ENCODE data around the gene SERTAD1.

SERTAD1 gene

GRCh38 chr19:40407714-40408597 is 17.8 kb downstream of the SERTAD1 start:
- no peak for DNase-seq (ENCODE audit: low read depth in 1 of 2, low spot score in 1 of 2)

- peak; percentile 56 to 63 for DNase-seq (ENCODE audit: low read depth in 1 of 2, low spot score in 1 of 2)
These were observed 22.4 kb downstream of the SERTAD1 start for GRCh38 chr19:40403262-40403984.

GRCh38 chr19:40400559-40400958 is 25.2 kb downstream of the SERTAD1 start:
- no peak for DNase-seq (ENCODE audit: low read depth in 1 of 2, low spot score in 1 of 2)

GRCh38 chr19:40398417-40399131 is 27.2 kb downstream of the SERTAD1 start:
- peak in 1 of 2 donors; percentile 29 for DNase-seq (ENCODE audit: low read depth in 1 of 2, low spot score in 1 of 2)

- no peak for DNase-seq (ENCODE audit: low read depth in 1 of 2, low spot score in 1 of 2)
These were observed 28.3 kb downstream of the SERTAD1 start for GRCh38 chr19:40397568-40397906.

GRCh38 chr19:40396886-40397567 is 28.8 kb downstream of the SERTAD1 start:
- DNase-seq (ENCODE audit: low read depth in 1 of 2, low spot score in 1 of 2): no peak

GRCh38 chr19:40395956-40396355 is 29.8 kb downstream of the SERTAD1 start:
- no peak for DNase-seq (ENCODE audit: low read depth in 1 of 2, low spot score in 1 of 2)

- no peak for DNase-seq (ENCODE audit: low read depth in 1 of 2, low spot score in 1 of 2)
These were observed 31.0 kb downstream of the SERTAD1 start for GRCh38 chr19:40394816-40395210.

- no peak for DNase-seq (ENCODE audit: low read depth in 1 of 2, low spot score in 1 of 2)
These were observed 31.6 kb downstream of the SERTAD1 start for GRCh38 chr19:40393894-40394815.

- DNase-seq (ENCODE audit: low read depth in 1 of 2, low spot score in 1 of 2): no peak
These were observed 32.8 kb downstream of the SERTAD1 start for GRCh38 chr19:40392894-40393517.

- DNase-seq (ENCODE audit: low read depth in 1 of 2, low spot score in 1 of 2): no peak
These were observed 33.7 kb downstream of the SERTAD1 start for GRCh38 chr19:40392123-40392522.

- DNase-seq (ENCODE audit: low read depth in 1 of 2, low spot score in 1 of 2): no peak
These were observed 35.6 kb downstream of the SERTAD1 start, which contains the start of gene HIPK4 for GRCh38 chr19:40390084-40390742. Gene HIPK4 (minus strand): TSS chr19:40390181. CDS start chr19:40389902, 279 bp downstream.

- DNase-seq (ENCODE audit: low read depth in 1 of 2, low spot score in 1 of 2): no peak
These were observed 36.2 kb downstream of the SERTAD1 start for GRCh38 chr19:40389404-40390083.

- DNase-seq (ENCODE audit: low read depth in 1 of 2, low spot score in 1 of 2): no peak
These were observed 37.3 kb downstream of the SERTAD1 start for GRCh38 chr19:40388481-40388880.

GRCh38 chr19:40387155-40387554 is 38.6 kb downstream of the SERTAD1 start:
- no peak for DNase-seq (ENCODE audit: low read depth in 1 of 2, low spot score in 1 of 2)

- no peak for DNase-seq (ENCODE audit: low read depth in 1 of 2, low spot score in 1 of 2)
These were observed 42.0 kb downstream of the SERTAD1 start for GRCh38 chr19:40383668-40384248.

GRCh38 chr19:40381321-40381720 is 44.5 kb downstream of the SERTAD1 start:
- DNase-seq (ENCODE audit: low read depth in 1 of 2, low spot score in 1 of 2): no peak

Data from activated T-helper 1 cell treated with anti-CD3 and anti-CD28 coated beads, Interleukin-2, amount 50 U/mL, for 16 hours (primary cell).